Esophagus muscularis mucosa (tissue), 4 donors: Measurements from ENCODE around the gene S1PR1. TPM values are rescaled to one million over a fixed set of nuclear protein-coding genes. Genes with fewer than 3 reads are reported as not detected.
A peak's percentile ranks its signal among the peaks of the same experiment; 100 is the strongest.

Experiments
- DNase-seq: peaks from one replicate; pipeline ENCODE4 v3.0.0-alpha.2; 2017; ENCODE audit errors: extremely low spot score
- H3K27ac ChIP-seq, 4 donors: fragments of 200-600 bp; sonication (generic); replicated peaks in 1 of 4; 1 replicate in 3 of 4; 2 replicates in 1 of 4; pipeline ENCODE4 v1.5.1; 2016 to 2019; ENCODE audit warnings: mild to moderate bottlenecking in 1 of 4
- H3K27me3 ChIP-seq, 4 donors: fragments of 200-600 bp; sonication (generic); one replicate each; pipeline versions ENCODE4 v1.5.1 to v1.6.0; 2016 to 2019
- H3K36me3 ChIP-seq, 4 donors: fragments of 200-600 bp; sonication (generic); one replicate each; pipeline ENCODE4 v1.5.1; 2016 to 2019
- H3K4me1 ChIP-seq, 4 donors: fragments of 200-600 bp; sonication (generic); one replicate each; pipeline ENCODE4 v1.5.1; 2016 to 2019
- H3K4me3 ChIP-seq, 4 donors: fragments of 200-600 bp; sonication (generic); 1 replicate in 2 of 4; 2 replicates in 2 of 4; pipeline ENCODE4 v1.5.1; 2016 to 2019; ENCODE audit warnings: mild to moderate bottlenecking in 4 of 4, moderate library complexity in 1 of 4
- H3K9me3 ChIP-seq, 4 donors: fragments of 200-600 bp; sonication (generic); 1 replicate in 3 of 4; 2 replicates in 1 of 4; pipeline ENCODE4 v1.5.1; 2016 to 2019
- CTCF ChIP-seq, 3 experiments: fragments of 200-600 bp in 2 of 3; fragments of 450-650 bp in 1 of 3; sonication (generic) in 2 of 3; IDR thresholded peaks; one replicate each; pipeline ENCODE4 v1.5.1; 2017 to 2019; ENCODE audit warnings: antibody characterized with exemption in 3 of 3, mild to moderate bottlenecking in 2 of 3, moderate library complexity in 1 of 3
- EP300 ChIP-seq: sonication (generic); formaldehyde crosslinking; IDR thresholded peaks from one replicate; pipeline ENCODE4 v1.6.1; 2017; ENCODE audit warnings: antibody characterized with exemption
- POLR2A ChIP-seq: fragments of 450-650 bp; IDR thresholded peaks from one replicate; pipeline ENCODE4 v1.6.1; 2017; ENCODE audit warnings: antibody characterized with exemption, moderate library complexity, mild to moderate bottlenecking, low read depth
- POLR2AphosphoS5 ChIP-seq, 2 donors: sonication (generic); formaldehyde crosslinking; IDR thresholded peaks; one replicate each; pipeline ENCODE4 v1.6.1; 2017; ENCODE audit warnings: antibody characterized with exemption in 2 of 2
- WGBS: methylation state at CpG from one replicate; pipeline ENCODE4 v1.1.5; 2018; 5-methylcytosine and 5-hydroxymethylcytosine counted together
- intact Hi-C: fragments of 100-400 bp; cut with DNase I; formaldehyde crosslinking; loops from one replicate; pipeline ENCODE4 v1.15.1; 2023
- total RNA-seq, 4 donors: library from RNA; depleted of rRNA; stranded (reverse); fragments of >200 nt; gene quantifications; one replicate each; pipeline versions ENCODE4 v1.1.0 to v1.2.1, GENCODE V29; 2016

Gene S1PR1
- total RNA-seq, 4 donors from 2014 or later: 17.9 to 98.5 (median 77.4) TPM

GRCh38 chr1:101251504-101251903, 14.7 kb downstream of the S1PR1 start:
- Histone ChIP-seq H3K9me3 (no peaks in the 10 kb centered on the region), H3K27me3 (no peaks in the 10 kb centered on the region), H3K4me1 (no peaks in the 10 kb centered on the region), H3K4me3 (no peak overlapping the region), H3K36me3 (no peaks in the 10 kb centered on the region), H3K27ac (no peak overlapping the region)
- DNase-seq: no peak
- intact Hi-C loops: no loop called here
- no peak for TF ChIP-seq CTCF (IDR thresholded peaks at IDR 0.05)
- no peak for TF ChIP-seq EP300
- no peak for TF ChIP-seq POLR2A
- no peak for TF ChIP-seq POLR2AphosphoS5 (IDR thresholded peaks at IDR 0.05)

DNA sequence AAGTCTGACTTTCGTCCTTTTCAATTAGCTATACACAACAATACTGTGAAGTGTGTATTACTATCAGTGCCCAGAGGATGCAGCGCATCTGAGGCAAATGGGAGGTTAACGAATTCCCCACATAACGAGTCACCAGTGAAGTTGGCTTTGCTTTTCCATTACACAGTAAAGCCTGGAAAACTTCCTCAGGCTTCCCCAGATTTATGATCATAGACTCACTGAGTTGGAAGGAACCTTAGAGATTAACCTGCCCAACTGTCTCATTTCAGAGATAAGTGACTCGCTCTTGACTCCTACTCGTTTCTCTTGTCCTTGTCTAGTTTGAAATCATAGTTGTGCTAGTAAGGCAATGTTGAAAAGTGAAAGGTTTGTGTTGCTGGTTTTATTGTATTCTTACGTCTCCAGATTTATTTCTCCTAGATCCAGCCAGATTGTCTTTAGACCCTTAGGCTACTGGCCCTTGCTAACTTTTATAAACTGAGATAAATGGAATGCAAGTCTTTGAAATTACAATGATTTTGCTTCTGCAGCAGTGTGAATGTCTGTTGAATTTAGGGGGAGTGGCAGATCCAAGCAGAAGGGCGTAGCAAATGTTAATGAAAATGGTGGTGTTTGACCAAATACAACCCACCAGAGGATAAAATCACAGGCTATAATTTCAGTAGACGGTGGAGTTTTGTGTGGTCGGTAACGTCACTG, 17.3 kb downstream of the S1PR1 start:
- no peaks in the 10 kb centered on the region for H3K27me3 ChIP-seq
- H3K4me3 ChIP-seq: no peak overlapping the region
- intact Hi-C loops: no loop called here
- no peaks in the 10 kb centered on the region for H3K36me3 ChIP-seq
- H3K27ac ChIP-seq: no peak overlapping the region
- TF ChIP-seq CTCF (IDR thresholded peaks at IDR 0.05) (no peak), POLR2A (no peak), POLR2AphosphoS5 (IDR thresholded peaks at IDR 0.05) (no peak), EP300 (no peak)
- no peaks in the 10 kb centered on the region for H3K4me1 ChIP-seq
- no peaks in the 10 kb centered on the region for H3K9me3 ChIP-seq
- WGBS: 81% methylated on average over 11 of the region's 11 CpGs
- no peak for DNase-seq

- Histone ChIP-seq H3K4me3 (no peak overlapping the region), H3K4me1 (peaks cover 0 to 5% (median 1%) of the 10 kb centered on the region in 4 donors), H3K27me3 (no peaks in the 10 kb centered on the region), H3K9me3 (no peaks in the 10 kb centered on the region), H3K27ac (no peak overlapping the region), H3K36me3 (no peaks in the 10 kb centered on the region)
- 92% methylated on average over 3 of the region's 3 CpGs for WGBS
- intact Hi-C loops: no loop called here
- TF ChIP-seq CTCF (IDR thresholded peaks at IDR 0.05) (no peak), POLR2A (no peak), EP300 (no peak), POLR2AphosphoS5 (IDR thresholded peaks at IDR 0.05) (no peak)
- peak; percentile 83 for DNase-seq
Measured at GRCh38 chr1:101257500-101258325, 20.9 kb downstream of the S1PR1 start.

DNA sequence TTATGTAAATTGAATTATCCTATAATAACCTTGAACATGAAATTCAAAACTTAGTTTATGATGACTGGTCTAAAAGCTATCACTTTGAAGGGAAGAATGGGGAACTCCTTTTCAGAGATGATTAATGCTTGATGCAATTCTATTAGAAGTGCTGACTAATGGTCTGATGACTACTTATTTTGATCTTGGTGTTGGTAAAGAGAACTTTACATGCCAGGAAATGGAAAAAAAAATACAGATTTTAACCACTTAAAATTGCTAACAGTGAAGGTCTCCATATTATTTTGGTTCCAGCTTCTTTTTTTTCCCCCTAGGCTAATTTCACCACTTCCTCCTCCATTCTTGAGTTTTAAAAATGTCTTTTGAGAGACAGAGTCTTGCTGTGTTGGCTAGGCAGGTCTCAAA, 22.9 kb downstream of the S1PR1 start:
- Histone ChIP-seq H3K4me3 (no peak overlapping the region), H3K27ac (no peak overlapping the region), H3K36me3 (no peaks in the 10 kb centered on the region), H3K27me3 (no peaks in the 10 kb centered on the region), H3K4me1 (peaks cover 0 to 17% (median 6%) of the 10 kb centered on the region in 4 donors), H3K9me3 (no peaks in the 10 kb centered on the region)
- intact Hi-C loops: no loop called here
- TF ChIP-seq POLR2AphosphoS5 (IDR thresholded peaks at IDR 0.05) (no peak), POLR2A (no peak), EP300 (no peak)
- DNase-seq: no peak

DNA sequence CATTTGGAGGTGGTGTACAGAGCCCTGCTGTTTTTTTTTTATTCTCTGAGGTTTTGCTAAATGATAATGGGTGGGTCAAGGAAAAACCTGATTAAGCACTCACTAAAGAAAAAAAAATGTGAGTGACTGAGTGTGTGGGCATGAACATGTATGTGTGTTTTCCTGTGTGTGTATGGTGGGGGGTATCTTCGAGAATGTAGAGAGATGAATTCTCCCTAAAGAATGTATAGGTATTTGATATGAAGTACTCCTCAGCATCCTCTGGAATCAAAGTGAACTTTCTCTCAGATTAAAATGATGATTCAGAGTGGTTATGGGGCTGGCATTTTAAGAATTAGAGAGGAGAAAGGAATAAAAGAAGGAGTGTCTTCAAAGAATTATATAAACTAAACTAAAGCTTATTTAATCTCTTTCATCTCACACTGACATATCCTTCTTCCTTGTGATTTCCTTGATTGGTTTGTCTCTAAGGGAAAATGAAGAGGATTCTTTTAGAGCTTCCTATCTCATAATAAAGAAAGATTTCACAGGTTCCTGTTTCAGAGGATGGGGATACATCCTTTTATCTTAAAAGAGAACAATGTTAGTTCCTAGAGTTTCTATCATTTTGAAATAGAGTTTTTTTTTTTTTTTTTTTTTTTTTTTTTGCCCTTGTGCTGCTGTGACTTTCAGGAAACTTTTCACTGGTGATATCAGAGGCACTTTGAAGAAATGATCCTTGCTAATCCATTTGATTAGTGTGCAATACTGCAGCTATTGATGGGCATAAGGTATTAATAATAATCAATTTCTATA, 23.9 kb downstream of the S1PR1 start:
- Histone ChIP-seq H3K27ac (no peak overlapping the region), H3K4me1 (peaks cover 0 to 17% (median 9%) of the 10 kb centered on the region in 4 donors), H3K27me3 (no peaks in the 10 kb centered on the region), H3K9me3 (no peaks in the 10 kb centered on the region), H3K36me3 (no peaks in the 10 kb centered on the region), H3K4me3 (no peak overlapping the region)
- intact Hi-C loops: no loop called here
- DNase-seq: no peak
- TF ChIP-seq POLR2AphosphoS5 (IDR thresholded peaks at IDR 0.05): no peak
- TF ChIP-seq POLR2A: no peak
- no peak for TF ChIP-seq CTCF (IDR thresholded peaks at IDR 0.05)
- no peak for TF ChIP-seq EP300
- WGBS: 57% methylated on average over 1 of the region's 1 CpG
